ENCODE data around the gene CHP1.
A peak's percentile ranks its signal among the peaks of the same experiment; 100 is the strongest.
"Not testable (repeated sequence)": the region's sequence is repeated elsewhere in the genome, so short reads cannot be mapped to it uniquely, and the experiment has no call there.

The CHP1 gene

DNA sequence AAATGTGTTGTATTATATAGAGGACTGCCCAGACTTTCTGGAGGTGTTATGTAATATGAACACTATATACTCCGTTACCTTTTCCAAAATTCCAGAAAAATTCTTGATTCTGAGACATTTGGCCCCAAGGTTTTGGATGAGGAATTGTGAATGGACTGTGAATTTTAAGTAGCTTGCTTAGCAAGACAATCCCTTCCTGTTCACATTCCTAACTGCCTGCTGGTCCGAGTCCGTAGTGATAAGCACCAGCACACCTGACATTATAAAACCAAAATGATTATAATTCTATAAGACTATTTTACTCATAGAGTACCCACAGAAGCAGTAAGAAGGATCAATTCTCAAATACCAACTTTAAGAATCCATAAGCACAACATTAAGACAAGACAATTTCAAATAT is 11.7 kb upstream of the CHP1 start:
- no peaks in the 10 kb centered on the region for H3K9me3 ChIP-seq (ENCODE audit: control insufficient read depth in 1 of 2, low read length in 2 of 2)
- H3K9ac ChIP-seq (ENCODE audit: low read depth in 1 of 2, low read length in 2 of 2), result no peak overlapping the region
- H3K27ac ChIP-seq (ENCODE audit: low read depth, low read length), result no peak overlapping the region
- H3K36me3 ChIP-seq (ENCODE audit: control insufficient read depth in 1 of 2, insufficient read depth in 2 of 2, low read length in 2 of 2), result no peaks in the 10 kb centered on the region
- H3K4me1 ChIP-seq (ENCODE audit: control insufficient read depth in 1 of 2, insufficient read depth in 2 of 2, low read length in 2 of 2), result no peaks in the 10 kb centered on the region
- H3K27me3 ChIP-seq (ENCODE audit: control insufficient read depth in 1 of 2, insufficient read depth in 2 of 2, low read length in 2 of 2), result no peaks in the 10 kb centered on the region
- no peak overlapping the region for H3K4me3 ChIP-seq (ENCODE audit: low read depth in 1 of 2, low read length in 2 of 2)

- Histone ChIP-seq H3K4me3 (ENCODE audit: low read depth in 1 of 2, low read length in 2 of 2) (peak overlapping the region; percentile 95 to 96), H3K9me3 (ENCODE audit: control insufficient read depth in 1 of 2, low read length in 2 of 2) (no peaks in the 10 kb centered on the region), H3K27me3 (ENCODE audit: control insufficient read depth in 1 of 2, insufficient read depth in 2 of 2, low read length in 2 of 2) (no peaks in the 10 kb centered on the region), H3K9ac (ENCODE audit: low read depth in 1 of 2, low read length in 2 of 2) (peak overlapping the region in 1 of 2 donors; percentile 98), H3K27ac (ENCODE audit: low read depth, low read length) (no peak overlapping the region), H3K36me3 (ENCODE audit: control insufficient read depth in 1 of 2, insufficient read depth in 2 of 2, low read length in 2 of 2) (no peaks in the 10 kb centered on the region), H3K4me1 (ENCODE audit: control insufficient read depth in 1 of 2, insufficient read depth in 2 of 2, low read length in 2 of 2) (peaks cover 10 to 13% of the 10 kb centered on the region in 2 donors)
Observed at GRCh38 chr15:41230345-41230649, 771 bp upstream of the CHP1 start.

GRCh38 chr15:41231422-41232226 is 556 bp downstream of the CHP1 start:
- peak overlapping the region; percentile 83 for H3K27ac ChIP-seq (ENCODE audit: low read depth, low read length)
- no peaks in the 10 kb centered on the region for H3K36me3 ChIP-seq (ENCODE audit: control insufficient read depth in 1 of 2, insufficient read depth in 2 of 2, low read length in 2 of 2)
- H3K9ac ChIP-seq (ENCODE audit: low read depth in 1 of 2, low read length in 2 of 2), result peak overlapping the region; percentile 97 to 98
- no peaks in the 10 kb centered on the region for H3K9me3 ChIP-seq (ENCODE audit: control insufficient read depth in 1 of 2, low read length in 2 of 2)
- no peaks in the 10 kb centered on the region for H3K27me3 ChIP-seq (ENCODE audit: control insufficient read depth in 1 of 2, insufficient read depth in 2 of 2, low read length in 2 of 2)
- peaks cover 10 to 13% of the 10 kb centered on the region in 2 donors for H3K4me1 ChIP-seq (ENCODE audit: control insufficient read depth in 1 of 2, insufficient read depth in 2 of 2, low read length in 2 of 2)
- H3K4me3 ChIP-seq (ENCODE audit: low read depth in 1 of 2, low read length in 2 of 2), result peak overlapping the region; percentile 95 to 96

GRCh38 chr15:41233367-41233771 is 2.3 kb downstream of the CHP1 start:
- no peak overlapping the region for H3K9ac ChIP-seq (ENCODE audit: low read depth in 1 of 2, low read length in 2 of 2)

DNA sequence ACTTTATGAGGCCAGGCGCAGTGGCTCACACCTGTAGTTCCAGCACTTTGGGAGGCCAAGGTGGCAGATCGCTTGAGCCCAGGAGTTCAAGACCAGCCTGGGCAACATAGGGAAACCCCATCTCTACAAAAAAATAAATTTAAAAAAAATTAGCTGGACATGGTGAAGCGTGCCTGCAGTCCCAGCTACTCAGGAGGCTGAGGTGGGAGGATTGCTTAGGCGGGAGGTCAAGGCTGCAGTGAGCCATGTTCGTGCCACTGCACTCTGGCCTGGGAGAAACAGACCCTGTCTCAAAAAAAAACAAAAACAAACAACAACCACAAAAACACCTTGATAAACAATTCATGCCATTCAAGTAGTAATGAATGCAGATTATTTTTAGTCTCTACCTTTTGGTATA is 4.2 kb downstream of the CHP1 start:
- not testable (repeated sequence) for H3K27me3 ChIP-seq (ENCODE audit: control insufficient read depth in 1 of 2, insufficient read depth in 2 of 2, low read length in 2 of 2); H3K36me3 ChIP-seq (ENCODE audit: control insufficient read depth in 1 of 2, insufficient read depth in 2 of 2, low read length in 2 of 2); H3K27ac ChIP-seq (ENCODE audit: low read depth, low read length); H3K9ac ChIP-seq (ENCODE audit: low read depth in 1 of 2, low read length in 2 of 2); H3K9me3 ChIP-seq (ENCODE audit: control insufficient read depth in 1 of 2, low read length in 2 of 2); H3K4me3 ChIP-seq (ENCODE audit: low read depth in 1 of 2, low read length in 2 of 2)
- peaks cover 13% of the 10 kb centered on the region in 2 donors for H3K4me1 ChIP-seq (ENCODE audit: control insufficient read depth in 1 of 2, insufficient read depth in 2 of 2, low read length in 2 of 2)

More at GRCh38 chr15:41233367-41233771, 2.3 kb downstream of the CHP1 start:
- Histone ChIP-seq H3K4me3 (ENCODE audit: low read depth in 1 of 2, low read length in 2 of 2) (no peak overlapping the region), H3K9me3 (ENCODE audit: control insufficient read depth in 1 of 2, low read length in 2 of 2) (no peaks in the 10 kb centered on the region), H3K36me3 (ENCODE audit: control insufficient read depth in 1 of 2, insufficient read depth in 2 of 2, low read length in 2 of 2) (no peaks in the 10 kb centered on the region), H3K4me1 (ENCODE audit: control insufficient read depth in 1 of 2, insufficient read depth in 2 of 2, low read length in 2 of 2) (peaks cover 10 to 13% of the 10 kb centered on the region in 2 donors), H3K27me3 (ENCODE audit: control insufficient read depth in 1 of 2, insufficient read depth in 2 of 2, low read length in 2 of 2) (no peaks in the 10 kb centered on the region), H3K27ac (ENCODE audit: low read depth, low read length) (no peak overlapping the region)

DNA sequence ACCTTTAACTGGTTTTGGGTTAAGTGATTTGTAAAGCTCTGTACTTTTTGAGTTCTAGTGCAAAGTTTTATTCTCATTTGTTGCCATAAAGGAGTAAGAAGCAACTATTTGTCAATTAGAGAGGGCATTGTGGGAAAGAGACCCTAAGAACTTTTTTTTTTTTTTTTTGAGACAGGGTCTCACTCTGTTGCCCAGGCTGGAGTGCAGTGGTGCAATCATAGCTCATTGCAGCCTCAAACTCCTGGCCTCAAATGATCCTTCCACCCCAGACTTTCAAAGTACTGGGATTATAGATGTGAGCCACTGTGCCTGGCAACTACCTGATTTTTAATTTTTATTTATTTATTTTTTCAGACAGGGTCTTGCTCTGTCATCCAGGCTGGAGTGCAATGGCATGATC is 4.9 kb downstream of the CHP1 start:
- Histone ChIP-seq H3K36me3 (ENCODE audit: control insufficient read depth in 1 of 2, insufficient read depth in 2 of 2, low read length in 2 of 2) (no peaks in the 10 kb centered on the region), H3K4me1 (ENCODE audit: control insufficient read depth in 1 of 2, insufficient read depth in 2 of 2, low read length in 2 of 2) (peaks cover 13 to 17% of the 10 kb centered on the region in 2 donors), H3K4me3 (ENCODE audit: low read depth in 1 of 2, low read length in 2 of 2) (no peak overlapping the region), H3K9ac (ENCODE audit: low read depth in 1 of 2, low read length in 2 of 2) (no peak overlapping the region), H3K9me3 (ENCODE audit: control insufficient read depth in 1 of 2, low read length in 2 of 2) (no peaks in the 10 kb centered on the region), H3K27ac (ENCODE audit: low read depth, low read length) (no peak overlapping the region), H3K27me3 (ENCODE audit: control insufficient read depth in 1 of 2, insufficient read depth in 2 of 2, low read length in 2 of 2) (no peaks in the 10 kb centered on the region)

DNA sequence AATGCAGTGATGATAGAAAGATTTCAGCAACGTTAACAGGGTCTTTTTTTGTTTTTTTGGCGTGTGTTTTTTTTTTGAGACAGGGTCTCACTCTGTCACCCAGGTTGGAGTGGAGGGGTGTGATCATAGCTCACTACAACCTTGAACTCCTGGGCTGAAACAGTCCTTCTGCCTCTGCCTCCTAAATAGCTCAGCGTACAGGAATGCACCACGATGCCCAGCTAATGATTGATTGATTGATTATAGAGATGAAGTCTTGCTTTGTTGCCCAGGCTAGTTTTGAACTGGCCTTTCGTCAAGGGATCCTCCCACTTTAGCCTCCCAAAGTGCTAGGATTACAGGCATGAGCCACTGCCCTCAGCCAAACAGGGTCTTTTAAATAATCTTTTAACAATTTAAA is 7.0 kb downstream of the CHP1 start:
- H3K36me3 ChIP-seq (ENCODE audit: control insufficient read depth in 1 of 2, insufficient read depth in 2 of 2, low read length in 2 of 2), result peaks cover 0 to under 1% of the 10 kb centered on the region in 2 donors
- H3K4me3 ChIP-seq (ENCODE audit: low read depth in 1 of 2, low read length in 2 of 2), result no peak overlapping the region
- H3K4me1 ChIP-seq (ENCODE audit: control insufficient read depth in 1 of 2, insufficient read depth in 2 of 2, low read length in 2 of 2), result peaks cover 11 to 28% of the 10 kb centered on the region in 2 donors
- no peak overlapping the region for H3K9ac ChIP-seq (ENCODE audit: low read depth in 1 of 2, low read length in 2 of 2)
- no peak overlapping the region for H3K27ac ChIP-seq (ENCODE audit: low read depth, low read length)
- no peaks in the 10 kb centered on the region for H3K9me3 ChIP-seq (ENCODE audit: control insufficient read depth in 1 of 2, low read length in 2 of 2)
- no peaks in the 10 kb centered on the region for H3K27me3 ChIP-seq (ENCODE audit: control insufficient read depth in 1 of 2, insufficient read depth in 2 of 2, low read length in 2 of 2)

GRCh38 chr15:41241221-41241964 is 10.3 kb downstream of the CHP1 start:
- Histone ChIP-seq H3K27me3 (ENCODE audit: control insufficient read depth in 1 of 2, insufficient read depth in 2 of 2, low read length in 2 of 2) (no peaks in the 10 kb centered on the region), H3K27ac (ENCODE audit: low read depth, low read length) (peak overlapping the region; percentile 7), H3K9ac (ENCODE audit: low read depth in 1 of 2, low read length in 2 of 2) (peak overlapping the region; percentile 39 to 40), H3K9me3 (ENCODE audit: control insufficient read depth in 1 of 2, low read length in 2 of 2) (no peaks in the 10 kb centered on the region), H3K36me3 (ENCODE audit: control insufficient read depth in 1 of 2, insufficient read depth in 2 of 2, low read length in 2 of 2) (peaks cover 4 to 23% of the 10 kb centered on the region in 2 donors), H3K4me3 (ENCODE audit: low read depth in 1 of 2, low read length in 2 of 2) (peak overlapping the region; percentile 6 to 16), H3K4me1 (ENCODE audit: control insufficient read depth in 1 of 2, insufficient read depth in 2 of 2, low read length in 2 of 2) (peaks cover 5 to 21% of the 10 kb centered on the region in 2 donors)

- H3K4me1 ChIP-seq (ENCODE audit: control insufficient read depth in 1 of 2, insufficient read depth in 2 of 2, low read length in 2 of 2); H3K9me3 ChIP-seq (ENCODE audit: control insufficient read depth in 1 of 2, low read length in 2 of 2); H3K4me3 ChIP-seq (ENCODE audit: low read depth in 1 of 2, low read length in 2 of 2); H3K27me3 ChIP-seq (ENCODE audit: control insufficient read depth in 1 of 2, insufficient read depth in 2 of 2, low read length in 2 of 2); H3K27ac ChIP-seq (ENCODE audit: low read depth, low read length); H3K9ac ChIP-seq (ENCODE audit: low read depth in 1 of 2, low read length in 2 of 2): not testable (repeated sequence)
- peaks cover 15 to 17% of the 10 kb centered on the region in 2 donors for H3K36me3 ChIP-seq (ENCODE audit: control insufficient read depth in 1 of 2, insufficient read depth in 2 of 2, low read length in 2 of 2)
Observed at GRCh38 chr15:41250745-41251144, 19.7 kb downstream of the CHP1 start.

- no peaks in the 10 kb centered on the region for H3K27me3 ChIP-seq (ENCODE audit: control insufficient read depth in 1 of 2, insufficient read depth in 2 of 2, low read length in 2 of 2)
- peaks cover 5 to 10% of the 10 kb centered on the region in 2 donors for H3K4me1 ChIP-seq (ENCODE audit: control insufficient read depth in 1 of 2, insufficient read depth in 2 of 2, low read length in 2 of 2)
- no peaks in the 10 kb centered on the region for H3K9me3 ChIP-seq (ENCODE audit: control insufficient read depth in 1 of 2, low read length in 2 of 2)
- peaks cover 16 to 17% of the 10 kb centered on the region in 2 donors for H3K36me3 ChIP-seq (ENCODE audit: control insufficient read depth in 1 of 2, insufficient read depth in 2 of 2, low read length in 2 of 2)
- H3K27ac ChIP-seq (ENCODE audit: low read depth, low read length), result no peak overlapping the region
- no peak overlapping the region for H3K4me3 ChIP-seq (ENCODE audit: low read depth in 1 of 2, low read length in 2 of 2)
- no peak overlapping the region for H3K9ac ChIP-seq (ENCODE audit: low read depth in 1 of 2, low read length in 2 of 2)
Observed at GRCh38 chr15:41251411-41251810, 20.3 kb downstream of the CHP1 start.
